GM18867 (cell line): ENCODE data around the gene ITIH3.

Source experiments
- ATAC-seq: cut with Tn5 transposase; IDR thresholded peaks from one replicate; pipeline ENCODE4 v1.9.1; 2021; ENCODE audit warnings: mild to moderate bottlenecking, moderate library complexity; ENCODE audit not compliant: unreplicated experiment

Gene ITIH3

DNA sequence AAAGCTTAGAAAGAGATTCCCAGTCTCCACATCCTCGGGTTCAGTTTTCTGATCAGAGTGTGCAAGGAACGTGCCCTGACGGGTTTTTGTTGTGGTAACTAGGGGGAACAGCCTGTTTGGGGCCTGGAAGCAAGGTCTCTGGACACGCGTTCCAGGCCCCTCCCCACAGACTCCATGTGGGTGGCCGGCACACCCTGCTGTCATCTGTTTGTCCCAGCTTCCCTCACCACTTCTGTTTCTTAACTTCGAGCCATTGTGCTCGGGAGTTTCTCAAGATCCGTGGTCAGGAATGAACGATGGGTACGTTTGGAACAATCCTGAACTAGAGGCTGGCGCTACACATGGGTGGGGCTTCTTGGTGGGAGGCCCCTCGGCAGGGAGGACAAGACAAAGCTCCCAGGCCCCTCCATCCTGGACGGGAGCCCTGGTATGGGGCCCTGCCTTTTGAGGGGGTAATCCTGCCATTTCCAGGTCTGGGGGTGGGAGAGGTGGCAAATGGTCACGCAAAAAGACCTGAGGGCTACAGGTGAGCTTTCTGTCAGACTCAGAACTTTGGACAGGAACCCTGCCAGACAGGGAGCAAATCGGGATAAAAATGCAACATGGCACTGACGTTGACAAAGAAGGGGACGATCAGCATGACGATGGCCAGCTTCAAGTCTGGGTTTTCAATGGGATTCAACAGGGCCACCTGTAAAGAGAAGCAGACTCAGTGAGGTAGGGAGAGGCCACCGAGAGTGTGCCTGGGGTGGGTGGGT, 48.7 kb downstream of the ITIH3 start:
- no peak for ATAC-seq

DNA sequence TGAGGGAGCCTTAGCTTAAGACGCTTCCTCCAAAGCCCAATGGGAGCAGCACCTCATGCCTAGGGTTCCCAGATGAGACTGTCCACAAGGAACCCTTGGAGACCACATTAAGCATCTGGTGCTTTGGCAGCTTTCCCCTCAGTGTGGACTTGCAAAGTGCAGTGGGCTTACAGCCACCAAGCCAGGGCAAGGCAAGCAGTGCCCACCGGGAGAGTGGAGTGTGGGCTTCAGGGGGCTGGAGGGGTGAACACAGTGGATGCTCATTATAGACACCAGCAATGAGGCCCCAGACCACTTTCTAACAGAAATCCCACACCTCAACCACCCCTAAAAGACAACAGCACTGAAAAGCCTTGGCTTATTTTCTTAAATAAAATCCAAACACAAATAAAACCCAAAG, 49.3 kb downstream of the ITIH3 start:
- ATAC-seq, result no peak

DNA sequence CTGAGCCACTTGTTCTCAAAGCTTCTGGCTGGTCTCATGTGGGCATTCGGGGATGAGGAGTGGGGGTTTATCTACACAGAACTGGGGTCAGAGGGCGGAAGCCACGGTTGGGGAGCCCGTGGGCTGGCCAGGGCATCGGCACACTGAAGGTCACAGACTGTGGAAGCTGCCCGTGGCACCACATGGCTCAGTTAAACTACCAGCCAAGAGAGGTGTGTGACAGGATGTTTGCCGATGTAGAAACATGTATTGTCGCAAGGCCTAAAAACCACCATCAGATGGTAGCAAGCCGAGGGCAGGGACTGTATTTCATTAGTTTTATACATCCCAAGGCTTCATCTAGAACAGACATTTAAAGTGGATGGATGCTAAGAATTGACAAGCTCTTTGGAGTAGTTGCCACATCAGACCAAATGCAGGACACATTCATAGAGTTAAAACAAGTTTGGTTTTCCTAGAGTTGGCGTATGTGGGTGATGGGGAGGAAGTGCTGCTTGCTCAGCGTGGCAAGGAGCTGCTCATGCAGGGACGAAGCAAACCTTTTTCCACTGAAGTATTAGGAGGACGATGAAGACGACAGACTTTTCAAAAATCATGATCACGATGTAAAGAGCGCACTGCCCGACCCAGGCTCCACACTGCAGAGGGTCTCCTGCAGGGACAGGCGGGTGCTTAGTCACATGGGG, 49.8 kb downstream of the ITIH3 start:
- no peak for ATAC-seq

DNA sequence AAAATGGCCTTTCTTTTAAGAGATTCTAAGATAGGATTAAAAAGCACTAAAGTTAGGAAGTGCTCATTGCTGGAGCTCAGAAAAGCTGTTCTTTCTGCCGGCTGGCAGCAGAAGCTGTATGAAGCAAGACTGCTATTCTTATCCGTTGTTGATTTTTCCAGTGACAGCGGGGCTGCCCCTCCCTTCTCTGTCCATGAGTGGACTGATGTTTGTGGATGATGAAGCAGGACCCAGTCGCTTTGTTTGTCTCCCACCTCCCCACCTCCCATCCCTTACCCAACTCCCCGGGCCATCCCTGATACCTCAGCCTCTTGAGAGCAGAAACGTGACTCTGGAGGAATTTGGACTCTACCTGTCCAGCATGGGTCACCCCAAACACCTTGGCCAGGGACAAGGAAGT, 50.6 kb downstream of the ITIH3 start:
- ATAC-seq, result no peak

DNA sequence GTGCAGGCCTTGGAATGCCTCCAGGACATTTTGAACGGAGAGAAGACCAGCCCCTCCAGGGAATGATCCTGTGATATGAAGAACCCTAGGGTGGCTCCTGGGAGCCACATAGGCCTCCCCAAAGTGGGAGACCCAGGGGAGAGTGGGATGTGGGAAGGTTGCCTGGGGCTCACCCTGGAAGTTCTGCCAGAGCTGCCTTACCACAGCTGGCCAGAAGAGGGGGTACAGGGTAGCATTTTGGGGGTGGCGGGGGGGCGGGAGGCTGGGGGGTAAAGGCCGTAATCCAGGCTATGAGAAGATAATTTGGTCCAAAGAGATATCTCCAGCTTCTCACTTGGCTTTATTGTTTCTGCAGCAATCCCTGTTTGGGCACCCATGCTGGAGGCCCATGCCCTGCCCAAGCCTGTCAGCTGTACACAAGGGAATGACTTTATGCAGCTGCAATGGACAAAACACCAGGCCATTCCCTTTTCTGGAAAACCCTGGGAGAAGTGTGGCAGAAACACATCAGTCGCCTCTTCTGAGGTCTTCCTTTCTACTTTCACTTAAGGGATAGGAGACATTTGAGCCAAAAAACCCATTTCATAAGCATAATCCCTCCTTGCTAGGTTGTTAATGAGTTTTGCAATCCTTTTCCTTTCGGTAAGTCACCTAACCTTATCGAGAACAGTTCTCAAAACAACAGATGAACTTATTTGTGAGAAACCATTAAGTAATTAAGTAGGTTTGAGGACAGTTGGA, 51.3 kb downstream of the ITIH3 start:
- ATAC-seq, result no peak

DNA sequence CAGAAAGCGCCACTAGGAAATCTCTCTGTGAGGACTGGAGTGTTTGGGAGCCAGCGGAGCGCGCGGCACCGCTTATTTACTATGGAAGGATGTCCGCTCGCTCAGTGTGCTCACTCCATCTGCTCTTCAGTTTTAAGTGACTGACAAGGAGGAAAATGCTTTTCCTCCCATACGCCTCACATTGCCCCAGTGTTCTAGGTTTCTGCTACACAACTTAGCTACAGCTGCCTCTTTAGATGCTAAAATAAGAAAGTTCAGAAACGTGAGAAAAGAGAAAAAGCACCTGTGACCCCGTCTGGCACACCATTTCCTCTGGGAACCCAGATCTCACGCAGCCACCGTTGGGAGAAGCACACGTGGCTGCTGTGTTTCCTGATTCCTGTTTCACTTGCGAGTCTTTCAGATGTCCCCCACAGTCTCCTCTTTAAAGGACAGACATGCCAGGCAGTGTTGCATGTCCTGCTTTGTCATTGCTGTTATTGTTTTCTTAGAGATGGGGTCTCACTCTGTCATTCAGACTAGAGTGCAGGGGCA, 51.9 kb downstream of the ITIH3 start:
- ATAC-seq, result no peak

DNA sequence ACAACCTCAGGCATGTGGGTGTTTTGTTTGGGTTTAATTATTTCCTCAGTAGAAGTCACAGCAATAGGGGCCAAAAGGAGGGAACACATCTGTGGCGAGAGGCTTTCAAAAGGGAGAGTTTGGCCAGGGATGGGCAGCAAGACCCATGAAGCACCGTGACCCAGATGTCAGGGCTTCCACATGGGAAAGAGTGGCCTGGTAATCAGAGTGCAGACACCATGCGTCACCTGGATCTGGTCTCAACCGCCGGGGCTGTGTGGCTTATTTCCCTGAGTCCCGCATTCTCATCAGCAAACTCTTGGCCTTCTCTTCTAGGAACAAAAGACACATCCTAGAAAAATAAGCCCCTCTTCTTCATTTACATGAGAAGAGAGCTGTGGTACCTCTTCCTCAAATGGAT, 52.6 kb downstream of the ITIH3 start:
- ATAC-seq, result no peak

DNA sequence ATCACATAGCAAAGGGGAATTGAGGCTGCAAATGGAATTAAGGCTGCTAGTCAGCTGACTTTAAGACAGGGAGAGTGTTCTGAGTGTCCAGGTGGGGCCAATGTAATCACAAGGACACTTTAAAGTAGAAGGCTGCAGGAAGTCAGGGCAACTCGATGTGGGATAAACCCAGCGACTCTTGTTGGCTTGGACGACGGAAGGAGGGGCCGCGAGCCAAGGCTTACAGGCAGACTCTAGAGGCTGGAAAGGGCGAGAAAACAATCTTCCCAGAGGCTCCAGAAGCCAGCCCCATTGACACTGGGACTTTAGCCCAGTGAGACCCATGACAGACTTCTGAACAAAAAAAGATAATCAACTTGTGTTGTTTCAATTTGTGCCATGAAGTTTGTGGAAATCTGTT, 53.1 kb downstream of the ITIH3 start:
- no peak for ATAC-seq

DNA sequence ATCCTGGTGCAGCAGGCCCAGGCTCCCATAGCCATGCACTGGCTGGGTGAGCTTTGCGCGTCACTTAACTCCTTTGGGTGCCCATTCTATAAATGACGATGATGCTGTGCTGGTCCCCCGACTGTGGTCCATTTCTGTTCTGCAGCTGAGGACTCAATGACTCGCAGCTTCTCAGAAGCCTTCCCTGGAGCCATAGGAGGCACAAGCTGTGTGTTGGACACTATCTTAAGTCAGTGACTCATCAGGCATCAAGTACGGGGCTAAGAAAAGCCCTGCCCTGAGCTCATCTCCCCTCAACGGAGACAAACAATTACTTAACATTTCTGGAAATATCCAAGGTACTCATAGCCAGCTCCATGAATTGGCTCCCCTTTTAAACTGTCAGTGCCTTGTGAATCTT, 54.0 kb downstream of the ITIH3 start:
- ATAC-seq, result no peak

DNA sequence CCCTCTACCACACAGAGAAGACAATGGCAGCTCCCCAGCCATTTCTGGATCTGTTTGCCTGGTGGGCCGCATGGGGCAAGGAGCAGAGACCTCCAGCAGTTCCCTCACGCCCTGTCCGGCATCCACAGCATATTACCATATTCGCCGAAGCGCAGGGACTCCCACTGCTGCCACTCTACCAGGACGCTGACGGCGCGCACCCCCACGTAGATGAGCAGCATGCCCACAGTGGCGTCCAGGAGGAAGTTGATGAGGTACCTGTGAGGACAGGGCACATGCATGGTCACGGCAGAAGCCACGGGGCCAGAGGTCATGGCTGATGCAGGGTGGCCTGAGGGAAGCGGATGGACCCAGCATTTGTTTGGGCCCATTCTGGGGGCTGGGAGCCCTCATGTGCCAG, 55.1 kb downstream of the ITIH3 start:
- no peak for ATAC-seq

DNA sequence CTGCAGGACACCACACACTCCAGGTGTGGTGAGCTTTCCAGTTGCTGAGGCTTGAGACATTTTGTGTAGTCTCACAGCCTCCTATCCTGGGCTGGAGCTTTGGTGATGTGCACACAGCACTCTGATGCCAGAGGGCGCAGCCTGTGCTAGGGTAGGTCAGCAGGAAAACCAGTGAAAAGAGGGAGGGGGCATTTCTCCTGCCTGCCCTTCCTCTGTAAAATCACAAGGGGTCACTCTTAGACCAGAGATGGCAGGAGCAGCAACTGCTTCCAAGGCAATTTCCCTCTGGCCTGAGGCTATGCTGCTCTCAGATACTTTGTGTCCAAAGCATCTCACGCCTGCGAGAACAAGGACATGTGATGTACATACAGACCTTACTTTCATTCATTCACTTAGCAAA, 56.8 kb downstream of the ITIH3 start:
- ATAC-seq, result no peak

DNA sequence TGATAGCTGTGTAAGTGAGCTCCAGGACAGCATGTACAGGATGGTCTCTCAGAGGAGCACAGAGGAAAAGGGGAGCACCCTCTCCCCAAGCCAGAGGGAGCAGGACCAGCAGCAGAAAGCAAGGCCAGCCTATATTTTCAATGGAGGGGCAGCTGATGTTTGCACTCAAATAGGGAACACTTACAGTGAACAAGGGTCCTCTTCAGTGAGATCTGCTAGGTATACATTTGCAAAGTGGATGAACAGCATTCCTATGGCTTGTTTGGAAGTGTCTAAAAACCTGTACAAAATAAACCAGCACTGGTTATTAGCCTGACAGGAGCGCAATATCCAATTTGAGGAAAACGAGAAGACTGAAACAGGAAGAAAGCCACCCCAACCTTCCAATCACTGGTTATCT, 57.8 kb downstream of the ITIH3 start:
- ATAC-seq, result no peak

DNA sequence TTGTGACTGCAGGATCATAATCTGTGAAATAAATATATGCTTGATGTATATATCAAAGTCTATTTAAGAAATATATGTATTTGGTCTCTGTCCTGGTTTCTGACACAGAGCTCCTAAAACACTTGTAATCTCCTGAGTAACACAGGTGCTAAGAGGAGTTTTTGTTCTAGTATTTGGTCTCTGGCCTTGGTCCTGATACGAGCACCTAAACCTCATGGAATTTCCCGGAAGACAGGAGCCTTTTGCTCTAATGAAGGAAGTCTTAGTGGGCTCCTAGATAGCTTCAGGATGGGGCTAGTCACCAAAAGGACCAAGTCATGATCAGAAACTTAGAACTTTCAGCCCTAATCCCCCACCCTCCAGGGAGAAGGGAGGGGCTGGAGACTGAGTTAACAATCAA, 59.4 kb downstream of the ITIH3 start:
- no peak for ATAC-seq

DNA sequence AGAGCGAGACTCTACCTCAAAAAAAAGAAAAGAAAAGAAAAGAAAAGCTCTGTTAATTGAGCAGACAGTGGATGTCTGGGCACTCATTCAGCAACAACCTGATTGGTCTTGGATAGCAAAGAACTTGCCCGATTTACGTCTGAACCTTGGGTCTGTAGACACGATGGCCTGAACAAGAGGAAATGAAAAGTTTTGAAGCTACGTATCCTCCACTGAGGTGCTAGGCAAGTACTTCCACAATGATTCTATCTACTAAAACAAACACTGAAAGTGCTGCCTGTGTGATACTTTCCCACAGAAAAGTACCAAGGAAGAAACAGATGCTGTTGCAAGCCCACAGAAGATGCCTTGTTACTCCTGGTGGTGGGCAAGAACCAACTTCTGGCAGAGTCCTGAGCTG, 62.1 kb downstream of the ITIH3 start:
- ATAC-seq, result no peak

DNA sequence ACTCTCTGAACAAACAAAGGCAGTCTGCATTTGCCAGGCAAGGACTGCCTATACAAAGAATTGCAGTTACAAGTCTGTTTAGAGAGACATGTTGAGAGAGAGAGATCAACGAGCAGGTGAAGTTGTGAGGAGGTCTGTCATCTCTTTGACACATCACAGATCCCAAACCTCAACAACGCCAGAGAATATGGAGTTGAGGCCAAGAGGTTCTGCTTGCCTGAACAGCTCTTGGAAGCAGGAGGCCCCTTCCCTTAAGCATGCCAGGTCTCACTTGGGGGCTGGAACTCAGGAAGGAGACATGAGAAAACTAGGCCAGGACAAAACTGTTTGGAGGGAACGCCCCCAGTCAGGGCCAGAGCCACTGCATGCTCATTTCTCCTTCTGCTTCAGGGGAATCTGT, 62.5 kb downstream of the ITIH3 start:
- ATAC-seq, result no peak

DNA sequence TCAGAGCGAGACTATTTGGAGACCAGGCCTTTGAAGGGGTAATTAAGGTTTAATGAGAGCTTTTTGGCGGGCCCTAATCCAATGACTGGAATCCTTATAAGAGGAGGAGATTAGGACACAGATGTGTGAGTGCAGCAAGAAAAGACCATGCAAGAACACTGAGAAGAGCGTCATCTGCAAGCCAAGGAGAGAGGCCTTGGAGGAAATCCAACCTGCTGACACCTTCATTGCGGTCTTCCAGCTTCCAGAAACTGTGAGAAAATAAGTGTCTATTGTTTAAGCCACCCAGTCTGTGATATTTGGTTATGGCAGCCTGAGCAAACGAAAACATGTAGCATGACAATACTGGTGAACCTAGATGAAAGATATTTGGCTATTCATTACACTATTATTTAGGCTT, 63.3 kb downstream of the ITIH3 start:
- no peak for ATAC-seq
